T-helper 9 cell (primary cell): ENCODE results near the gene VWA3B.
"Not testable (repeated sequence)": the region's sequence is repeated elsewhere in the genome, so short reads cannot be mapped to it uniquely, and the experiment has no call there.

Experiments used
- DNase-seq: peaks from one replicate; pipeline ENCODE4 v3.0.0-alpha.2; 2020

VWA3B gene

DNA sequence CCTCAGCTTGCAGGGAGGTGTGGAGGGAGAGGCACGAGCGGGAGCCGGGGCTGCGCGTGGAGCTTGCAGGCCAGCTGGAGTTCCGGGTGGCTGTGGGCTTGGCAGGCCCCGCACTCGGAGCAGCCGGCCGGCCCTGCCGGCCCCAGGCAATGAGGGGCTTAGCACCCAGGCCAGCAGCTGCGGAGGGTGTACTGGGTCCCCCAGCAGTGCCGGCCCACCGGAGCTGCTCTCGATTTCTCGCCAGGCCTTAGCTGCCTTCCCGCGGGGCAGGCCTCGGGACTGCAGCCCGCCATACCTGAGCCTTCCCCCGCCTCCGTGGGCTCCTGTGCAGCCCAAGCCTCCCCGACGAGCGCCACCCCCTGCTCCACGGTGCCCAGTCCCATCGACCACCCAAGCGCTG, 52.0 kb downstream of the VWA3B start:
- DNase-seq = not testable (repeated sequence)

DNA sequence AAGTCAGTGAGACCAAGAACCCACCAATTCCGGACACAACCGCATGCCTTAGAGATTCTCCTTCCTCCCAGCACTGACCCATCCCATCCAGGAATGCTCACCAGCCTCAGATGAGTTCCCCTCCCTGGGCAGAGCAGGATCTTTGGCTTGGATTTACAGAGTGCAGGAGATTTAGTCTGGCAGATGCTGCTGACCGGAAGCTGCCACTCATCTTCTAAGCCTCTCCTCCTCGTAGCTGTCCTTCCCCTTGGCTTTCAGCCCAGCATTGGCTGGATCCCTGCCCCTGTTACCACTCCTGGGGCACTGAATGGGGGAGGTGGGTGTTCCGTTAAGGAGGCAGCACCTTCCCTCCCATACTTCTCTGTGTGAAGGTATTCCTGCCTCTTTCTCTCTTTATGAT, 53.2 kb downstream of the VWA3B start:
- no peak for DNase-seq

DNA sequence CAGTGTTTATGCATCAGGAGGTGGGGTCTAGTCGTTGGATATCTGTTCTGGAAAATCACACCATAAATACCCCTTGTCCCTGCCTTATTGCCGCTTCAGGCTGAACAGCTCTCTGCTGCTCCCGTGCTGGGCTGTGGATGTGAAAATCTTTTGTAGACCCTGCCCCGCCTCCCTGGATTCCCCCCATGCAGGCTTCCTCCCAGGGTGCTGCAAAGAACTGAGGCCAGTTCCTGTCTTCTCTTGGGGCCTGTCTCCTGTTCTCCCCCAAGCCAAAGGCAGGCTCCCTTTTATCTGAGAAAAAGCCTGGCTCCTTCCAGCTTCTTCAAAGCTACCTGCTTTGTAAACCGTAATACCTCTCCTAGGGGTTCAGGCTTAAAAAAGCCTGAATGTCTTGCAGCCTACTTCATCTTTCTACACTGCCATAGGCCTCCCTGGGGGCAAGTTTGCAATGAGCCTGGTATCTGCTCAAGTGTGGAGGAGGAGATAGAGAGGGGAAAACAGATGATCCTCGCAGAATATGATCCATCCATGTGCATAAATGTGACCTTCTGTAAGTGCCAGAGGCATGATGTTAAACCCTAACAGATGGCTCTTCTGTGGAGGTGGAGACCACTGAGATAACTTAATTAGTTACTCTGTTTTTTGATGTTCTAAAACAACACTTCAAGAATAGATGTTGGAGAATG, 55.3 kb downstream of the VWA3B start:
- DNase-seq = no peak

DNA sequence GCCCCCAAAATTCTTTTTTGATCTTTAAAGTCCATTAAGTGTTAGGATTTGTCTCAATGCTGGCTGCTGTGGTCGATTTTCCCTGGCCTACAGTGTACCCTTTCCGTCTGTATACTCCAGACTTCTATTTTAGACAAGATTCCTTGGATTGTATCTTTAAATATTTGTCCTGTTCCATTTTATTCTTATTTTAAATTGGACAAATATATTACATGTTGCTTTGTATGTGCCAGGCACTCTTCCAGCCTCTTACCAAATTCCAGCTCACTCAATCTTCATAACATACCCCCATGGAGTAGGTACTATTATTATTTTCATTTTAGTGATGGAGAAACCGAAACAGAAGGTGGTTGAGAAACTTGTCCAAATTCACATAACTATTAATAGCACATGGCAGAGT, 58.1 kb downstream of the VWA3B start:
- DNase-seq = no peak

DNA sequence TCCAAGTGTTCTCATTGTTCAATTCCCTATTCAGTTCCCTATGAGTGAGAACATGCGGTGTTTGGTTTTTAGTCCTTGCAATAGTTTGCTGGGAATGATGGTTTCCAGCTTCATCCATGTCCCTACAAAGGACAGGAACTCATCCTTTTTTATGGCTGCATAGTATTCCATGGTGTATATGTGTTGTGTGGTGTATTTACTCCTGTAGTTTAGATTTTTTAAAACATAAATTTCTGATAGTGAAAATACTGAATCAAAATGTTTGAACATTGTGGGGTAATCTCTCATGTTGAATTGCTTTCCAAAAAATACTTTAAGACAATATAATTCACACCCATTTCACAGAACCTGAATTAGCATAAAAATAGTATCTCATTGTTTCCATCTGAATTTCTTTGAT, 60.9 kb downstream of the VWA3B start:
- DNase-seq = not testable (repeated sequence)

DNA sequence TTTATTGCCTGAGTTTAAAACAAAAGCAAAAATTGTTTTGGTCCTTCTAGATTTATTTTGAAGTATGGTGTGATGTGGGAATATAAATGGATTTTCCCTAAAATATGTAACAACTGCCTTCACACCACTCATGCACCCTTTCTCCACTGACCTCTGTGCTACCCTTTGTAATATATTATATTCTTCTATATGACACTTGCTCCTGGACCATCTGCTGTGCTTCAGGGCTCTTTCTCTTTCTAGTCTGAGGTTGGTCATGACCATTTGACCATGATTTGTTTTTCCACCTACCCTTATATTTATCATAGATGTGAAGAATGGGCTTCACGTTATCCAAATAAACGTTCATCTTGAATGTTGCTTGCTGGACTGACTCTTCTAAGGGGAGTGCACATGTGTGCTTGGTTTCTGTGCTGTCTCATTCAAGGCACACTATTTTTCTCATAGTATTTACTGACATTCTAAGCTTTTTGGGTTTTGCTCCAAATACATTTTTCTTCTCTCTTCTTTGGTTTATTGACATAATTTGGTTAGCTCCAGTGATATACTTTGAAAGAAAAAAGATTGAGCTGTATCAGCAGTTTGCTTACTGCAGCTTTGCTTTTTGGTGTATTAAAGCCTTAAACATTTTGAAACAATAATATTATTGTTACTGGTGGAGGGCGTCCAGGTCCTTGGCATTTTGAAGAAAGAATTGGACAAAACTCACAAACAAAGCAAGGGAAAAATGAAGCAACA, 61.8 kb downstream of the VWA3B start:
- no peak for DNase-seq

DNA sequence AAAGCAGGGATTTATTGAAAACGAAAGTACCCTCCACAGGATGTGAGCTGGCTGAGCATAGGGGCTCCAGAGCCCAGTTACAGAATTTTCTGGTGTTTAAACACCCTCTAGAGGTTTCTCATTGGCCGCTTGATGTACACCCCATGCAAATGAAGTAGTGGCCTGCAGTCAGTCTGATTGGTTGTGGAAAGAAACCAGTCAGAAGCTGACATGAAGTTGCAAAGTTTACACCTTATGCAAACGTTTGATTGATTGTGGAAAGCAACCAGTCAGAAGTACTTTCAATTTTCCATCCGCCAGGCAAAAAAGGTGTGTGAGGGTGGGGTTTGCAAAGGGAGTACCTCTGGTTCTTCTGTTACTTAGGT, 62.3 kb downstream of the VWA3B start:
- no peak for DNase-seq

DNA sequence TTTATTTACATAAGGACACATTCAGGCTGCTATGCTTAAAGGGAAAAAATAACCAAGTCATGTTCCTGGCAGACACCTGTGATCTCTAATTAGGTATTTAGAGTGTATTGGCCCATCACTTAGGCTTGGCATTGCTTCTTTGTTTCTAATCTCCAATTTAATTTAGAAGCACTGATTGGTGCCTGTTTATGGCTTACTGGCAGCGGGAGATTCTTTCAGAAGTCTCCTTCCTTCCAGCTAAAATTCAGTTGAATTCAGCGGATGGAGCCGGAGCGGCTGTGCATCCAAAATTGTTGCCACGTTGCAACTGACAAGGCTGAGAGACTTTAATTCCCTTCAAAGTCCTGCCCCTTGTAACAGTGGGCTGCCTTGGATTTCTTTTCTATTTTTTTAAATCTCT, 66.5 kb downstream of the VWA3B start:
- DNase-seq = no peak

DNA sequence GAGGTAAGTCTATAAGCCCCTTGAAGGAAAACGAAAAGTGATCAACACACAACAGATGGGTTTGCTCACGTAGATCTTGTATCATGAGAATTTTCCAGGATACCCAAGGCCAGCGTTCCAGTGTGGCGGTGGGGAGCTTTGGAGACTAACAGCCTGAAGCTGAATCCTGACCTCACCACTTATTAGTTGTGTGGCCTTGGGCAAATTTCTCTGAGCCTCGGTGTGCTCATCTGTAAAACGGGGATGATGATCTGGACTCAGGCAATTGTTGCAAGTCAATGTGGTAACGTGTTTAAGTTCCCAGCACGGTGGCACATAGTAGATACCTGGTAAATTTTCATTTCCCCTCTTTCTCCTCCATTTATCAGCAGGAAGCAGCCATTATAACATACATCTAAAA, 68.3 kb downstream of the VWA3B start:
- no peak for DNase-seq

DNA sequence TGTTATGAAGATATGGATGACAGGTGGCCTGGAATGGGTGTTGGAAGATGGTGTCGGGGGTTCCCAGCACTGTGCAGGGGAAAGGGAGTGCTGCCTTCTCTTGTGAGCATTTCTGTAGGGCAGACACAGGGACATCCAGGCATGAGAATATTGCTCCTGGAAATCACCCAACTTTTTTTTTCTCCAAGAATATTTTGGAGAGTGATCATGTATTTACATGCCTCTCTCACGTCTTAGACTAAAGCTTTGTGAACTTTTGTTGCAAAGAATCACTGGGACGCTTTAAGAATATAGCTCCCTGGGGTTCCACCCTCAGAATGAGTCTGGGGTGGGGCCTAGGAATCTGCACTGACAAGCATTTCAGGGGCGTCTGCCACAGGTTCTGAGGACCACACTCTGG, 68.7 kb downstream of the VWA3B start:
- no peak for DNase-seq

DNA sequence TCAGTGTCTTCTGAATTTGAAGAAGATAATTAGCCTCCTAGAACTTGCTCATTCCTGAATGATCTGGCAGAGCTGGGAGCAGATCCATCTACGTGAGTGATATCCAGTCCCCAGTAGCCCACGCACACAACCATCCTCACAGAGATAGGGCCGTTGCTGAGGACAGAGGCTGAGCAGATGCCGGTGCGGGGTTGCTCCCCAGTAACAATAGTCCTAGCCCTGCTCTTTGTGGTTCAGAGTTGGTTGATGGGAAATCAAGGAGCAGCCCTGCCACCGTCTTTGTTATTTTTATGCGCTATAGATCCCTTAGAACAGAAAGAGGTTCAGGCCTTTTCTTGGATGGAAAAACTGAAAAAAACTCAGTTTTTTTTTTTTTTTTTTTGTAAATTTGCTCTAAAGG, 69.3 kb downstream of the VWA3B start:
- no peak for DNase-seq

DNA sequence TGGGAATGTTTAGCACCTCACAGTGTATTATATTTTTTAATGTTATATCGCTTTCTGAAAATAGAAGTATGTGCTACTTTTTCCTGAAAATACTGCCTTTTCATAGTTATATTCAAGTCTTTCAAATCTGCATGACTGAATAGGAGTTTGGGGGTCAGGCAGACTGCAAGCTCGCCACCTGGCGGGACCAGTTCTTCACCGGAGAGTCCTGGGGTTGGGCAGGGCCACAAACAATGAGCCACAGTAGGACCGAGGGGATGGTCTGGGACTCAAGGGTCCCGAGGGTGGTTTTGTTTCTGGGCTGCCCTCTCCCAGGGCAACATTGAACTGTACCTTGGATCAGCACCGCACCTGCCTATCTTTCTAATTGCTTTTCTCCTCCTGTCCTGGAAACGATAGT, 70.6 kb downstream of the VWA3B start:
- no peak for DNase-seq

DNA sequence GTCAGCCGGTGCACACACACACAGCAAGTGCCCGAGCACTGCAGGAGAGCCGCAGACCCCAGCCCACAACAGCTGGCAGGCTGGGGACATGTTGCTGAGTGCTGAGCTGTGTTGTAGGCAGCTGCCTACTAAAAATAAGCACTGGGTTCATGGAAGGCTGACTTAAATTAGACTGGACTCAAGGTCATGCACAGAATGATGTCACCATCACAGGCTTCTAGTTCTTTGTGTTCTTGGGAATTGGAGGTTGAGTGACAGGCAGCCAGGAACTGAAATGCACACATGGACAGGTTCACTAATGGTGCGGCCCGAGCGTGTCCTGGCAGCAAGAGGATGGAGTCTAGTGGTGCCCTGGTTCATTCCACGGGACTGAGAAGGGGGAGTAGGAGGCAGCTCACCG, 71.3 kb downstream of the VWA3B start:
- no peak for DNase-seq

DNA sequence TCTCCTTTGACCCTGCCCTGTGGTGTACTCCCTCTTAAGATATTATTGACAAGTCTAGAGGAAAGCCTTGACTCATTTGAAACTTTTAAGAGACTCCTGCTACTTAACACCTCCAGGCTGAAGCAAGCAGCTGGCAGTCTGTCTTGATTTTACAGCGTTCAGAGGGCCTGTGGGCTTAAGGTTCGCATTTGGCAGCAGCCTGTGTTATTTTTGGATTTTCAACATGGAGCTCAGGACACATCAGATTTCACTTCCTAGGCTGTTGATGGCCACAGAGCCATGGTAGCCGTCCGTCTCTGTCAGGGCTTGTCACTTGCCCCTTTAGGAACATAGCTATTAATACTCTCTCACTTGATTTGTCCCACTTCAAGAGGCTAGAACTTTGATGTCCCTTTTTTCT, 73.6 kb downstream of the VWA3B start:
- DNase-seq = no peak

DNA sequence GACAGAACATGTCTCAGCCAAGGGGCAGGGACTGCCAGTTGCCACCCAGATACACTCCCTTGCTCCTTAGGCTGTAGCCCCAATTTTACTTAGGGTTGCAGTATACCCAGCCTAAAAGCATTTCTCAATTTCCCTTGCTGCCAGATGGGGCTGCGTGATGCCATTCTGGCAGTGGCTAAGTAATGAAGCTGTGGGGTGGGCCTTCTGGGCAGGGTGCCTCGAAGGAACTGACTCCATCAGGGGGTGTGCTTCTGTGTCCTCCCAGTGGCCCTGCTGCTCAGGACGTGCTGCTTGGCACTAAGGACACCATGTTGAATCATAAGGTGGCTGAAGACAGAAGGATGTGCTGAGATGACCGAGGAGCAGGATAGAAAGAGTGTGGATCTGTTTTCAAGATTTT, 74.2 kb downstream of the VWA3B start:
- DNase-seq = no peak

DNA sequence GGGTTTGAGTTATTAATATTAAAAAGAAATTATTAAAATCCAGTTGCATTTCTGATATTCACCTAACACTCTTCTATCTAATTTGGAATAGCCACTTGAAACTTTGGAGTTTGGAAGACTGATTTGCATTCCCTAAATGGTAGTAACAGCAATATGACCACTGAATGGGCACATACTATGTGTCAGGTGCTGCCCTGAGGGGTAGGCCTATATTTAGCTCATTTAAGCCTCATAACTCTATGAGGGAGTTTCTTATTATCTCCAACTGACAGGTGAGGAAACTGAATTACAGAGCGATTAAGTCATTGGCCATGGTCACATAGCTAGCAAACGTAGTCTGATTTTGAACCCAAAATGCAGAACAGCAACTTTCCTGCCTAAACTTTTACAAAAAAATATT, 77.3 kb downstream of the VWA3B start:
- DNase-seq = no peak

DNA sequence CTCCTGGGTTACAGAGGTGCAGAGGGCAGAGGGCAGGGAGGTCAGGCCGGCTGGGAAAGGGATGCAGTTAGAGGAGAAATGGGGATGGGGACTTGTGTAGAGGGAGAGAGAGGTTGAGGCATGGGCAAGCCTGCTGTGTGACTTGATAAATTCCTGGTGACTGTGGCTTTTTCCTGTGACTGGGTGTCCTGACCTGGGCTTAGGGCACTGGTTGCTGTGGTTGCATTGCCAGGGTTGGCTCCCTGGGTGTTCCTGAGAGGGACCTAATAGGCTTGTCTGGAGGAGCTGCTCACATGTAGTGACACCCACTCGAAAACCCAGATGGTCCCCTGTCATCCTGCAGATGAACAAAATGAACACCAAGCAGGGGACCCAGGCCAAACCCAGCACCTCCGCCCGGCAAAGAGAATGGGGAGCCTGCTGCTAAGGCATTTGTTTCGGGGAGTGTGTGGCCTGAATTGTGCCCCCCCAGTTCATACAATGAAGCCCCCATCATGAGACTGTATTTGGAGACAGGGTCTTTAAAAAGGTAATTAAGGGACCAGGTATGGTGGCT, 78.6 kb downstream of the VWA3B start:
- DNase-seq = no peak

DNA sequence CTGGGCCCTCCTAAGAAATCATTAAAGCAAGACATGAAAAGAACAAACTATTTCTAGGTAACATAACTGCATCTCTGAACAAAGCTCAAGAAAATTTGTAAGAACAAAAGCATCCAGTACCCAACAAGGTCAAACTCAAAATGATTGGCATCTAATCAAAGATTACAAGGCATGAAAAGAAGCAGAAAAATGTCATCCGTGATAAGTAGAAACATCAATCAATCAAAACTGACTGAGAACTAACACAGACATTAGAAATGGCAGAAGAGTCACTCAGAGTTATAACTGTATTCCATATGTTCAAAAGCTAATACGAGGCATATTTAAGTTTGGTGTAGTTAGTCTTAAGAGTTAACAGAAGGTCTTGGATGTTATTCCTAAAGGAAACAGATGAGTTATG, 80.9 kb downstream of the VWA3B start:
- DNase-seq = no peak

DNA sequence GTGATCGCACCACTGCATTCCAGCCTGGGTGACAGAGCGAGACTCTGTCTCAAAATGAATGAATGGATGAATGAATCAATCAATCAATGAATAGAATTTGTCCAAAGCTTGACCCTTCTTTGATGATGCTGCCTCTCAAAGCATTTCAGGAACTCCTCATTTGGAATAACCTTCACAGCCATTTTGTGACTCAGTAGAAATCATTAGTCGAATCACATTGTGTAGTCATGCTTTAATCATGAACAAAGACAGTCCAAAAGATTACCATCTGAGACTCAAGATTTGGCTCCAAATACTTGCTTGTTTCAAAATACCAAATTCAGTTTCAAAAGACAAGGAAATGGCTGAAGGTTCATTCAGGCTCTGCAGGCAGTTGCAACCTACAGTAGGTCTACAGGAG, 83.1 kb downstream of the VWA3B start:
- no peak for DNase-seq

DNA sequence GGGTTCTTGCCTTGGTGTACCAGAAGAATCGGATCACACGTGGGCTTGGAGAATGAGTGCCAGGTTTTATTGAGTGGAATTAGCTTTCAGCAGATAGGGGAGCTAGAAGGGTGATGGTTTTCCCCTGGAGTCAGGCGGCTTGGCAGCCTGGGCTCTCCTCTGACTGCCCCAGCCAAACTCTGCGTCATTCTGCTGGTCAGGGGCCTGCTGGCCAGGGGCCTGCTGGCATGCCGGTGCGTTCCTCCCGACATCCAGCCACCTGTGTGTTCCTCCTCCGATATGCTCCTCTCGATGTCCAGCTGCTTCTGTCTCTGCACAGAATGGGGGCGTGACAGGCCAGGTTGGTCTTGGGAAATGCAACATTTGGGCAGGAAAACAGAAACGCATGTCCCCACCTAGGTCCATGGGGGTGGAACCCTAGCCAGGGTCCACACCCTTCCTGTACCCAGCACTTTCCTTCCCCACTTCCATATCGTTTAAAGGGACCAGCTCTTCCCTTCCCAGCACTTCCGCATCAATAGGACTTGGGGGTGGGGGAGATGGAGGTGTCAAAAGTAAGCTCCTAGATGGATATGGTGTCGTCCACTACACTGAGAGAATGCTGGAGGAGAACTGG, 85.3 kb downstream of the VWA3B start:
- DNase-seq = no peak

DNA sequence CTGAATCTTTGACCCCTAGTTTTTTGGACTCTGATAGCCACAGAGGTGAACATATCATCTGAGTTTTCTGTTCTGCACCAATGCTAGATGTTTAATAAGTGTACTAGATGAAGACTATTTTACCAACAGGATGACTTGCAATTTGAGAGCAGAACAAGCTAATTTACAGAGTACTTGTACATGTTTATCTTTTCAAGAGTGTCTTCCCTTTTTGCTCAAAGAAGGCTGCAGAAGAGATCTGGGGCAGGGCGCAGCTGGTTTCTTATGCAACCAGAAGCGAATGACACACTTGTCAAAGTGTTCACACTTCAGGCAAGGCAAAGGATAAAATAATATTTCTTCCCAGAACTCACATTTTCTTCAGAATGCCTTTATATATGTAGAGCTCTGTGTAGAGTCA, 86.0 kb downstream of the VWA3B start:
- DNase-seq = no peak

DNA sequence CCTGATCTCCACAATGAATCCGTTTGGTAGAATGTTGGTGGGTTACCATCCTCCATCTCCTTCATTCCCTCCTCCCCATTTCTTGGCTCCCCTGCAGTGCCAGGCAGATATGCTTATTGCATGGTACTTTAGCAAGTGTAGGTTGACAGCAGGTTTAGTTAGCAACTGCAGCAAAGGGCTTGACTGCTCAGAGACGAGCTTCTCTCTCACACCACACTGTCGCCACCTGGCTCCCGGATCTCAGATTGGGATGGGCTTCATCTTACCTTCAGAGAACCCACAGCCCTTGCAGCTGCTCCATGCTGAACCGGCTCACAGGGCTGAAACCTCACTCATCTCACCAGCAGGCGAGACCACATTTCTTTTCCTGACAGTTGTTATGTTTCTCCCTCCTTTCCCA, 88.8 kb downstream of the VWA3B start:
- DNase-seq = no peak

DNA sequence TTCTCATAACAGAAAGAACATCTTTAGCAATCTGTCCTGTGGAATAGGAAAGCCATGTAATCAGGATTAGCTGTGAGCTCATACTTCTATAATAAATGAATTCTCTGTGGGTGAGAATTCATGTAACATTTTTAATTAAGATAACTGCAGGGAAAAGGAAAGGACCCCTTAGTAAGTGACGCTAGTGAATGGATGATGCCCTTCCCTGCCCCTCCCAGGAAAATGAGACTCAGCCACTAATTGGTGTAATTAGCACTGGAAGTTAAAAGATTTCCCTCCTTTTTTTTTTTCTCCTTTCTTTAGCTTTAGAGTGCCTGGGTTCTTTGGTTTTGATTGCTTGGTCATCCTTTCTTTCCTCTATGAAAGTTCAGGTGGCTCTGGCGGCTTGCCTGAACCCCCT, 90.3 kb downstream of the VWA3B start:
- DNase-seq = no peak

DNA sequence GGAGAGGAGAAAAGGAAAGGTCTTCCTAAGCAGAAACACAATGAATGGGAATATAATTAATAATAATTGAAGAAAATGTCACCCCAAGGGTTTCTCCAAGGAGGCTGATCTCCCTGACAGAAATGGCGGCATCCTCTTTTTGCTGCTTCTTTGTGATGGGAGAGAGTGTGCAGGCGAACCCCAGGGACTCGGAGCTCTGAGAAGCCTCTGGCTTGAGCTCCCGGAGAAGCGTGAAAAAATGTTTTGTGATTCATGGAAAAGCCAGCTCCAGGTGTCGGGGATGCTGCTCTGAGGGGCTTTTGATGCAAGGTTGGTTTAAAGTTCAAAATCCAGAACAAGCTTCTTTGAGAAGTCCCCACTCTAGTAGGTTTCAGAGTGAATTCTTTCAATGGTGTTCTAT, 91.0 kb downstream of the VWA3B start:
- no peak for DNase-seq
